ENCODE results near the gene EFHD1.

GRCh38 chr2:232662486-232663260 is 29.3 kb downstream of the EFHD1 start:
- TF ChIP-seq, protein P1, sequence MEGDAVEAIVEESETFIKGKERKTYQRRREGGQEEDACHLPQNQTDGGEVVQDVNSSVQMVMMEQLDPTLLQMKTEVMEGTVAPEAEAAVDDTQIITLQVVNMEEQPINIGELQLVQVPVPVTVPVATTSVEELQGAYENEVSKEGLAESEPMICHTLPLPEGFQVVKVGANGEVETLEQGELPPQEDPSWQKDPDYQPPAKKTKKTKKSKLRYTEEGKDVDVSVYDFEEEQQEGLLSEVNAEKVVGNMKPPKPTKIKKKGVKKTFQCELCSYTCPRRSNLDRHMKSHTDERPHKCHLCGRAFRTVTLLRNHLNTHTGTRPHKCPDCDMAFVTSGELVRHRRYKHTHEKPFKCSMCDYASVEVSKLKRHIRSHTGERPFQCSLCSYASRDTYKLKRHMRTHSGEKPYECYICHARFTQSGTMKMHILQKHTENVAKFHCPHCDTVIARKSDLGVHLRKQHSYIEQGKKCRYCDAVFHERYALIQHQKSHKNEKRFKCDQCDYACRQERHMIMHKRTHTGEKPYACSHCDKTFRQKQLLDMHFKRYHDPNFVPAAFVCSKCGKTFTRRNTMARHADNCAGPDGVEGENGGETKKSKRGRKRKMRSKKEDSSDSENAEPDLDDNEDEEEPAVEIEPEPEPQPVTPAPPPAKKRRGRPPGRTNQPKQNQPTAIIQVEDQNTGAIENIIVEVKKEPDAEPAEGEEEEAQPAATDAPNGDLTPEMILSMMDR (conservative IDR thresholded peaks at IDR 0.05; ENCODE audit: low read depth, low read length): no peak
- no peak for TF ChIP-seq EZH2 (IDR thresholded peaks at IDR 0.05; ENCODE audit: borderline replicate concordance, low read depth, low read length, poor library complexity, severe bottlenecking)
